ENCODE data around the gene PLCB3. TPM values are rescaled to one million over a fixed set of nuclear protein-coding genes. Genes with fewer than 3 reads are reported as not detected.
A peak's percentile ranks its signal among the peaks of the same experiment; 100 is the strongest.
"Not testable (repeated sequence)": the region's sequence is repeated elsewhere in the genome, so short reads cannot be mapped to it uniquely, and the experiment has no call there.

Gene PLCB3
- polyA plus RNA-seq, 1 experiment, result 30.2 TPM

- DNase-seq (ENCODE audit: low read depth), result no peak
- ChIA-PET CTCF (interaction anchor here (1.7 to 6.3 kb wide), 2 partner anchors 7 to 337 kb away, joined by 4 to 41 read pairs; partner anchors contain the start of gene ESRRA), POLR2A (no interaction called here)
Measured at GRCh38 chr11:64312947-64313346, 61.6 kb downstream of the PLCB3 start.

GRCh38 chr11:64313491-64314145 lies 62.3 kb downstream of the PLCB3 start:
- Histone ChIP-seq H3K36me3 (ENCODE audit: control insufficient read depth, insufficient read depth, low read length) (peaks cover 7% of the 10 kb centered on the region), H3K4me3 (ENCODE audit: low read depth, low read length) (no peak overlapping the region), H3K27me3 (ENCODE audit: control insufficient read depth, insufficient read depth, low read length) (no peaks in the 10 kb centered on the region)
- CTCF ChIA-PET, result interaction anchor here (1.0 to 6.3 kb wide), 3 partner anchors 8 to 336 kb away, joined by 3 to 41 read pairs (median 4); partner anchors contain the start of gene ESRRA
- no peak for DNase-seq (ENCODE audit: low read depth)
- TF ChIP-seq, protein P1, sequence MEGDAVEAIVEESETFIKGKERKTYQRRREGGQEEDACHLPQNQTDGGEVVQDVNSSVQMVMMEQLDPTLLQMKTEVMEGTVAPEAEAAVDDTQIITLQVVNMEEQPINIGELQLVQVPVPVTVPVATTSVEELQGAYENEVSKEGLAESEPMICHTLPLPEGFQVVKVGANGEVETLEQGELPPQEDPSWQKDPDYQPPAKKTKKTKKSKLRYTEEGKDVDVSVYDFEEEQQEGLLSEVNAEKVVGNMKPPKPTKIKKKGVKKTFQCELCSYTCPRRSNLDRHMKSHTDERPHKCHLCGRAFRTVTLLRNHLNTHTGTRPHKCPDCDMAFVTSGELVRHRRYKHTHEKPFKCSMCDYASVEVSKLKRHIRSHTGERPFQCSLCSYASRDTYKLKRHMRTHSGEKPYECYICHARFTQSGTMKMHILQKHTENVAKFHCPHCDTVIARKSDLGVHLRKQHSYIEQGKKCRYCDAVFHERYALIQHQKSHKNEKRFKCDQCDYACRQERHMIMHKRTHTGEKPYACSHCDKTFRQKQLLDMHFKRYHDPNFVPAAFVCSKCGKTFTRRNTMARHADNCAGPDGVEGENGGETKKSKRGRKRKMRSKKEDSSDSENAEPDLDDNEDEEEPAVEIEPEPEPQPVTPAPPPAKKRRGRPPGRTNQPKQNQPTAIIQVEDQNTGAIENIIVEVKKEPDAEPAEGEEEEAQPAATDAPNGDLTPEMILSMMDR (IDR thresholded peaks at IDR 0.05; ENCODE audit: insufficient read depth, low read depth, low read length), result no peak
- POLR2A ChIA-PET, result no interaction called here

More at GRCh38 chr11:64312947-64313346, 61.6 kb downstream of the PLCB3 start:
- H3K27me3 ChIP-seq (ENCODE audit: control insufficient read depth, insufficient read depth, low read length), result no peaks in the 10 kb centered on the region
- TF ChIP-seq, protein P1 (IDR thresholded peaks at IDR 0.05; ENCODE audit: insufficient read depth, low read depth, low read length), result no peak
- H3K36me3 ChIP-seq (ENCODE audit: control insufficient read depth, insufficient read depth, low read length), result peaks cover 7% of the 10 kb centered on the region
- H3K4me3 ChIP-seq (ENCODE audit: low read depth, low read length), result no peak overlapping the region

DNA sequence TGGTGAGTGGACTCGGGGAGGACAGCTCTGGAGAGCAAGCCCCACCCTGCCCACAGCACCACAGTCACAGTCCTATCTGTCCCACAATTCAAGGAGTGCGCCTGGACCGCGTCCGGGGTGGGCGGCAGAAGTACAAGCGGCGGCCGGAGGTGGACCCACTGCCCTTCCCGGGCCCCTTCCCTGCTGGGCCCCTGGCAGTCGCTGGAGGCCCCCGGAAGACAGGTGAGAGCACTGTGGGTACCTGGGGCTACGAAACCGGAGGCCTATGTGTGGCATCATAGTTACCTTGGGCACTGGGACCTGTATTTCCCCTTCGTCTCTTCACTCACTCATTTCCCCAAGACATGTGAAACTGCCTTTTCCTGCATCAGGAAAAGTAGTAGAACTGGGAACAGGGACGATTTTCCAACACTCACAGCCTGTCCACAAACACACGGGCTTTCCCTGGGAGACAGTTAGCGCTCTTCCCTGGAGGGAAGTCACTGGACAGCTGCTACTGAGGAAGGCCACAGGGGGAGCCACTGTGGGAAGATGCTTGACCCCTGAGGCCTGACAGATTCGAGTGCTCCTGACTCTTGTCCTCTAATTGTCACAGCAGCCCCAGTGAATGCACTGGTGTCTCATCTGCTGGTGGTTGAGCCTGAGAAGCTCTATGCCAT lies 62.9 kb downstream of the PLCB3 start:
- no peak for DNase-seq (ENCODE audit: low read depth)

GRCh38 chr11:64314805-64315561 lies 63.7 kb downstream of the PLCB3 start:
- no peak for DNase-seq (ENCODE audit: low read depth)
- Histone ChIP-seq H3K27me3 (ENCODE audit: control insufficient read depth, insufficient read depth, low read length) (no peaks in the 10 kb centered on the region), H3K36me3 (ENCODE audit: control insufficient read depth, insufficient read depth, low read length) (peaks cover 7% of the 10 kb centered on the region), H3K4me3 (ENCODE audit: low read depth, low read length) (no peak overlapping the region)
- CTCF ChIA-PET, result interaction anchor here (1.0 to 6.3 kb wide), 2 partner anchors 9 to 69 kb away, joined by 3 to 41 read pairs; partner anchors contain the start of gene ESRRA
- TF ChIP-seq, protein P1 (IDR thresholded peaks at IDR 0.05; ENCODE audit: insufficient read depth, low read depth, low read length), result no peak
- POLR2A ChIA-PET, result no interaction called here

More for the DNA sequence above, 62.9 kb downstream of the PLCB3 start:
- Histone ChIP-seq H3K4me3 (ENCODE audit: low read depth, low read length) (no peak overlapping the region), H3K27me3 (ENCODE audit: control insufficient read depth, insufficient read depth, low read length) (no peaks in the 10 kb centered on the region), H3K36me3 (ENCODE audit: control insufficient read depth, insufficient read depth, low read length) (peaks cover 7% of the 10 kb centered on the region)
- ChIA-PET POLR2A (no interaction called here), CTCF (interaction anchor here (1.0 to 6.3 kb wide), 2 partner anchors 8 to 68 kb away, joined by 3 to 41 read pairs; partner anchors contain the start of gene ESRRA)
- TF ChIP-seq, protein P1 (IDR thresholded peaks at IDR 0.05; ENCODE audit: insufficient read depth, low read depth, low read length), result peak; percentile 21; the same call in 1 of the 2 replicates

GRCh38 chr11:64315667-64316526 lies 64.6 kb downstream of the PLCB3 start:
- POLR2A ChIA-PET; H3K4me3 ChIP-seq (ENCODE audit: low read depth, low read length); DNase-seq (ENCODE audit: low read depth); H3K27me3 ChIP-seq (ENCODE audit: control insufficient read depth, insufficient read depth, low read length): not testable (repeated sequence)
- H3K36me3 ChIP-seq (ENCODE audit: control insufficient read depth, insufficient read depth, low read length), result peaks cover 11% of the 10 kb centered on the region
- CTCF ChIA-PET, result interaction anchor here (1.0 to 6.3 kb wide), 4 partner anchors 10 to 38 kb away, joined by 4 to 41 read pairs (median 12); partner anchors contain the start of gene ESRRA
